Measurements from ENCODE around the gene AUTS2.

GRCh38 chr7:69996121-69996520 lies 397.8 kb downstream of the AUTS2 start:
- TF ChIP-seq CTCF (IDR thresholded peaks at IDR 0.05) (no peak), POLR2AphosphoS5 (IDR thresholded peaks at IDR 0.05; ENCODE audit: insufficient read depth in 1 of 2, low read depth in 1 of 2) (no peak)

All from vagina (tissue), 2 donors.